ENCODE data around the gene CHST14.

DNA sequence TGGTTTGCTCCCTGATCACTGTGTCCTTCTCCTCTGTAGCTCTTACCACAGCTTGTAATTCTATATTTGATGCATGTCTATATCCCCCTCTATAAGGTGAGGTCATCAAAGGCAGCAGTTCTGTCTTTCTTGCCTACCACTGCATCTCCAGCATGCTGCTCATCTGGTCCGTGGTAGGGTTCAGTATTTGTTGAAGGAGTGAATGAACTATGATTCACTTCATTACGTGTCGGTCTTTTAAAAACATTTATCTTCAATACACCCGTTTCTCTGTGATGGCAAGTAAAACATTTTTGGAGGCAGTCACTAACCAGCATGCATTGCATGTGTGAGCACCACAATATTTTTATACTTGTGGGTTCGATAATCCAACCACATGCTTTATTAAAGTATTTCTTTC, 27.6 kb downstream of the CHST14 start:
- no peak for TF ChIP-seq YY1 (IDR thresholded peaks at IDR 0.05; ENCODE audit: insufficient read depth, insufficient read length)
- no peak for TF ChIP-seq SUZ12 (IDR thresholded peaks at IDR 0.05; ENCODE audit: extremely low read depth, insufficient read depth, insufficient read length)
- no peak for TF ChIP-seq ZNF274 (IDR thresholded peaks at IDR 0.05; ENCODE audit: low read depth, low read length)
